Measurements from ENCODE around the gene TEX11. TPM values are rescaled to one million over a fixed set of nuclear protein-coding genes. Genes with fewer than 3 reads are reported as not detected.
"Not testable (repeated sequence)": the region's sequence is repeated elsewhere in the genome, so short reads cannot be mapped to it uniquely, and the experiment has no call there.

TEX11 gene
- total RNA-seq, 1 experiment from 2014 or later = not detected

GRCh38 chrX:70587158-70587557 is 321.4 kb downstream of the TEX11 start:
- DNase-seq (ENCODE audit: low read depth) = not testable (repeated sequence)

- DNase-seq (ENCODE audit: low read depth) = no peak
Observed at GRCh38 chrX:70577442-70577841, 331.1 kb downstream of the TEX11 start.

- not testable (repeated sequence) for DNase-seq (ENCODE audit: low read depth)
Observed at GRCh38 chrX:70569922-70570576, 338.5 kb downstream of the TEX11 start.

- DNase-seq (ENCODE audit: low read depth) = no peak
Observed at GRCh38 chrX:70554948-70555347, 353.6 kb downstream of the TEX11 start.

GRCh38 chrX:70554523-70554922 is 354.0 kb downstream of the TEX11 start:
- DNase-seq (ENCODE audit: low read depth) = no peak

GRCh38 chrX:70554081-70554480 is 354.4 kb downstream of the TEX11 start:
- peak; percentile 33 for DNase-seq (ENCODE audit: low read depth)

GRCh38 chrX:70553516-70553915 is 355.0 kb downstream of the TEX11 start:
- DNase-seq (ENCODE audit: low read depth) = no peak

GRCh38 chrX:70552130-70552704 is 356.3 kb downstream of the TEX11 start:
- no peak for DNase-seq (ENCODE audit: low read depth)

- no peak for DNase-seq (ENCODE audit: low read depth)
Observed at GRCh38 chrX:70549429-70549828, 359.1 kb downstream of the TEX11 start.

- no peak for DNase-seq (ENCODE audit: low read depth)
Observed at GRCh38 chrX:70535198-70535597, 373.3 kb downstream of the TEX11 start.

- no peak for DNase-seq (ENCODE audit: low read depth)
Observed at GRCh38 chrX:70527610-70528345, 380.7 kb downstream of the TEX11 start.

GRCh38 chrX:70527053-70527452 is 381.5 kb downstream of the TEX11 start:
- no peak for DNase-seq (ENCODE audit: low read depth)

- DNase-seq (ENCODE audit: low read depth) = no peak
Observed at GRCh38 chrX:70525733-70526132, 382.8 kb downstream of the TEX11 start.

- DNase-seq (ENCODE audit: low read depth) = not testable (repeated sequence)
Observed at GRCh38 chrX:70515692-70516091, 392.8 kb downstream of the TEX11 start.

GRCh38 chrX:70515270-70515669 is 393.2 kb downstream of the TEX11 start:
- DNase-seq (ENCODE audit: low read depth) = not testable (repeated sequence)

GRCh38 chrX:70509078-70509477 is 399.4 kb downstream of the TEX11 start:
- no peak for DNase-seq (ENCODE audit: low read depth)

- peak; percentile 5 for DNase-seq (ENCODE audit: low read depth)
Observed at GRCh38 chrX:70508296-70508911, 400.1 kb downstream of the TEX11 start.

- no peak for DNase-seq (ENCODE audit: low read depth)
Observed at GRCh38 chrX:70505451-70505841, 403.1 kb downstream of the TEX11 start.

GRCh38 chrX:70504772-70505450 is 403.6 kb downstream of the TEX11 start:
- no peak for DNase-seq (ENCODE audit: low read depth)

GRCh38 chrX:70500826-70501225 is 407.7 kb downstream of the TEX11 start:
- DNase-seq (ENCODE audit: low read depth) = no peak

- DNase-seq (ENCODE audit: low read depth) = no peak
Observed at GRCh38 chrX:70498129-70498528, 410.4 kb downstream of the TEX11 start.

- DNase-seq (ENCODE audit: low read depth) = no peak
Observed at GRCh38 chrX:70497026-70497425, 411.5 kb downstream of the TEX11 start.
